GM12878 (cell line): ENCODE measurements around the gene PLCB4. TPM values are rescaled to one million over a fixed set of nuclear protein-coding genes. Genes with fewer than 3 reads are reported as not detected.

Source experiments
- ATAC-seq: fragments of 200-7000 bp; cut with Tn5 transposase; 3 replicates; pipeline ENCODE4 v1.9.1; 2020; ENCODE audit warnings: mild to moderate bottlenecking, moderate library complexity
- BruUV-seq: library from RNA; stranded (reverse); fragments of 400-500 nt; replicated peaks from 2 replicates; lab custom pipeline; 2021; lab: Mats Ljungman, UMichigan
- CTCF ChIA-PET: fragments of 300-600 bp; sonication (Branson Sonifier 250); formaldehyde crosslinking; extraction: SDS; loops from one replicate; lab custom pipeline; 2021; ENCODE audit warnings: inconsistent platforms; lab: Yijun Ruan, JAX
- POLR2A ChIA-PET: fragments of 350-600 bp; formaldehyde crosslinking; extraction: SDS; loops from one replicate; lab custom pipeline; 2021; ENCODE audit warnings: inconsistent platforms; lab: Charles Lee
- RAD21 ChIA-PET: fragments of 300-600 bp; sonication (Branson Sonifier 250); formaldehyde crosslinking; loops from one replicate; lab custom pipeline; 2023; ENCODE audit warnings: antibody characterized with exemption; ENCODE audit not compliant: unreplicated experiment; lab: Charles Lee
- SMC1A ChIA-PET: fragments of 300-600 bp; sonication (Branson Sonifier 250); formaldehyde crosslinking; loops from one replicate; lab custom pipeline; 2023; ENCODE audit not compliant: unreplicated experiment, uncharacterized antibody; lab: Charles Lee
- DNase-seq: peaks from one replicate; pipeline ENCODE4 v3.0.0-alpha.2; 2011; ENCODE audit warnings: low read depth, low spot score
- FAIRE-seq: peaks from 3 replicates; lab custom pipeline; 2011; peaks lifted over from hg19 to GRCh38; lab: Jason Lieb, UNC
- H2AFZ ChIP-seq: 2 replicates; pipeline ENCODE4 v1.6.0; 2011; ENCODE audit warnings: low read depth, low read length, control low read depth; ENCODE audit not compliant: control insufficient read depth
- H3K27ac ChIP-seq: 2 replicates; pipeline ENCODE4 v1.5.1; 2011; ENCODE audit warnings: control low read depth; ENCODE audit not compliant: control insufficient read depth, insufficient read depth
- H3K27me3 ChIP-seq, 2 experiments: replicated peaks in 1 of 2; 2 replicates each; pipeline versions ENCODE4 v1.6.0 to v1.6.1; 2011; ENCODE audit warnings: low read length in 1 of 2; ENCODE audit not compliant: control insufficient read depth in 2 of 2, insufficient read depth in 2 of 2
- H3K36me3 ChIP-seq, 2 experiments: 2 replicates each; pipeline ENCODE4 v1.5.1; 2011; ENCODE audit warnings: low read length in 1 of 2; ENCODE audit not compliant: control insufficient read depth in 2 of 2, insufficient read depth in 2 of 2
- H3K4me1 ChIP-seq: 2 replicates; pipeline ENCODE4 v1.6.1; 2011; ENCODE audit warnings: mild to moderate bottlenecking, low read length, moderate library complexity, mixed read lengths; ENCODE audit not compliant: control insufficient read depth, insufficient read depth
- H3K4me2 ChIP-seq: 2 replicates; pipeline ENCODE4 v1.6.0; 2011; ENCODE audit warnings: control low read depth; ENCODE audit not compliant: control insufficient read depth, insufficient read depth
- H3K4me3 ChIP-seq: fragments of 200-600 bp; sonication (generic); 2 replicates; pipeline ENCODE4 v1.5.1; 2016
- H3K79me2 ChIP-seq: 2 replicates; pipeline ENCODE4 v1.6.0; 2011; ENCODE audit warnings: low read length; ENCODE audit not compliant: control insufficient read depth, insufficient read depth
- H3K9ac ChIP-seq: 2 replicates; pipeline ENCODE4 v1.8.0; 2011; ENCODE audit warnings: low read length, control low read depth, mixed read lengths; ENCODE audit not compliant: control insufficient read depth, insufficient read depth
- H3K9me3 ChIP-seq: replicated peaks from 3 replicates; pipeline ENCODE4 v1.5.1; 2011; ENCODE audit warnings: mild to moderate bottlenecking, low read length; ENCODE audit not compliant: control insufficient read depth, insufficient read depth
- H4K20me1 ChIP-seq: 2 replicates; pipeline ENCODE4 v1.6.0; 2011; ENCODE audit not compliant: control insufficient read depth, insufficient read depth
- ASH2L ChIP-seq: fragments of 300-600, 200-600 bp; sonication (generic); IDR thresholded peaks from 2 replicates; pipeline ENCODE4 v1.6.1; 2017; ENCODE audit warnings: low read depth, mild to moderate bottlenecking, borderline replicate concordance
- ESRRA ChIP-seq: IDR thresholded peaks from 2 replicates; pipeline ENCODE4 v1.6.1; 2012; ENCODE audit warnings: mild to moderate bottlenecking, low read length, improper control_type of control experiment
- FOXK2 ChIP-seq: fragments of 450-650 bp; IDR thresholded peaks from 2 replicates; pipeline ENCODE4 v1.6.1; 2017; ENCODE audit warnings: mild to moderate bottlenecking, moderate library complexity
- IRF5 ChIP-seq: fragments of 450-650 bp; IDR thresholded peaks from 2 replicates; pipeline ENCODE4 v1.6.1; 2017; ENCODE audit warnings: borderline replicate concordance
- LARP7 ChIP-seq: fragments of 450-650 bp; IDR thresholded peaks from 2 replicates; pipeline ENCODE4 v1.6.1; 2017; ENCODE audit warnings: mild to moderate bottlenecking
- MTA2 ChIP-seq: fragments of 450-650 bp; IDR thresholded peaks from 2 replicates; pipeline ENCODE4 v1.6.1; 2016; ENCODE audit warnings: low read depth, mild to moderate bottlenecking, moderate library complexity
- MTA3 ChIP-seq: IDR thresholded peaks from 2 replicates; pipeline ENCODE4 v1.6.1; 2012; ENCODE audit warnings: low read length, inconsistent platforms, borderline replicate concordance
- NFYA ChIP-seq: IDR thresholded peaks from 2 replicates; pipeline ENCODE4 v1.6.1; 2011; ENCODE audit warnings: low read depth, mild to moderate bottlenecking, low read length, improper control_type of control experiment, borderline replicate concordance
- NR2C1 ChIP-seq: fragments of 450-650 bp; IDR thresholded peaks from 2 replicates; pipeline ENCODE4 v1.6.1; 2017; ENCODE audit warnings: antibody characterized with exemption, mild to moderate bottlenecking, moderate library complexity
- POLR2A ChIP-seq: IDR thresholded peaks from 2 replicates; pipeline ENCODE4 v1.6.1; 2011; ENCODE audit warnings: low read depth, mild to moderate bottlenecking, low read length
- RELA ChIP-seq: fragments of 450-650 bp; IDR thresholded peaks from 2 replicates; pipeline ENCODE4 v1.8.0; 2014; ENCODE audit warnings: borderline replicate concordance; ENCODE audit not compliant: partially characterized antibody
- TCF12 ChIP-seq: IDR thresholded peaks from 2 replicates; pipeline ENCODE4 v1.6.1; 2011; ENCODE audit warnings: low read depth, mild to moderate bottlenecking, low read length
- ZNF207 ChIP-seq: fragments of 450-650 bp; IDR thresholded peaks from 2 replicates; pipeline ENCODE4 v1.6.1; 2014; ENCODE audit warnings: antibody characterized with exemption, mild to moderate bottlenecking, borderline replicate concordance
- ZNF24 ChIP-seq: fragments of 450-650 bp; IDR thresholded peaks from 2 replicates; pipeline ENCODE4 v1.6.1; 2017; ENCODE audit warnings: antibody characterized with exemption, mild to moderate bottlenecking
- in situ Hi-C: fragments of 300-500 bp; cut with MboI; formaldehyde crosslinking; loops from 9 replicates; pipeline ENCODE4 v1.14.3; 2018; ENCODE audit warnings: mixed read lengths
- intact Hi-C: fragments of 100-400 bp; cut with micrococcal nuclease; formaldehyde crosslinking; loops from one replicate; pipeline ENCODE4 v1.14.2; 2022; ENCODE audit not compliant: unreplicated experiment
- polyA plus RNA-seq, 11 experiments: library from polyadenylated mRNA; depleted of rRNA in 4 of 11; unstranded in 6 of 11; stranded (reverse) in 5 of 11; fragments of >200 nt; fragmentation: Nextera tagmentation in 4 of 11; fragmentation: Illumina TruSeq in 1 of 11; extraction: Ambion mirVana in 4 of 11; extraction: Trizol in 1 of 11; gene quantifications; 1 replicate in 1 of 11; 2 replicates in 10 of 11; pipeline versions ENCODE4 v1.2.1 to v1.2.3, GENCODE V29; 2011 to 2016; ENCODE audit warnings: inconsistent platforms in 2 of 11, missing spikeins in 2 of 11, low read depth in 1 of 11
- total RNA-seq, 4 experiments: library from RNA; depleted of rRNA in 3 of 4; stranded (reverse); fragments of >200 nt in 3 of 4; fragmentation: Illumina TruSeq in 1 of 4; extraction: Trizol in 1 of 4; gene quantifications; 2 replicates each; pipeline versions ENCODE4 v1.2.1 to v1.2.3, GENCODE V29; 2013 to 2021

PLCB4 gene
- total and polyA plus RNA-seq, 10 of the 15 experiments (the other 5 are each of a cell fraction or from before 2014, with no cell fraction given), result not detected

- no TSS peak for BruUV-seq
- H3K4me3 ChIP-seq, result no peak overlapping the region
- FAIRE-seq, result no peak
Observed at GRCh38 chr20:9088556-9088955, 19.7 kb downstream of the PLCB4 start.

More at GRCh38 chr20:9088556-9088955, 19.7 kb downstream of the PLCB4 start:
- TF ChIP-seq MTA3, result no peak
- no peak for TF ChIP-seq NR2C1
- TF ChIP-seq RELA, result no peak
- no peak for TF ChIP-seq ASH2L
- TF ChIP-seq FOXK2, result no peak
- no peak for TF ChIP-seq MTA2
- TF ChIP-seq ZNF24, result no peak
- no peak for TF ChIP-seq TCF12
- TF ChIP-seq ZNF207, result no peak
- no peak for TF ChIP-seq IRF5
- no peak for TF ChIP-seq ESRRA
- TF ChIP-seq NFYA, result no peak
- TF ChIP-seq LARP7, result no peak
- TF ChIP-seq POLR2A, result no peak
- intact Hi-C loops (no loop called here), in situ Hi-C loops (no loop called here)
- no peaks in the 10 kb centered on the region for H3K9me3 ChIP-seq
- H3K4me2 ChIP-seq, result no peak overlapping the region
- no peaks in the 10 kb centered on the region for H3K27me3 ChIP-seq
- H3K4me1 ChIP-seq, result no peaks in the 10 kb centered on the region
- ChIA-PET RAD21 (no interaction called here), CTCF (no interaction called here), POLR2A (no interaction called here), SMC1A (no interaction called here)
- no peak for DNase-seq
- no peak overlapping the region for H3K27ac ChIP-seq
- no peak overlapping the region for H2AFZ ChIP-seq
- no peaks in the 10 kb centered on the region for H3K36me3 ChIP-seq
- no peaks in the 10 kb centered on the region for H3K79me2 ChIP-seq
- H4K20me1 ChIP-seq, result no peaks in the 10 kb centered on the region
- H3K9ac ChIP-seq, result no peak overlapping the region
- ATAC-seq, result no peak
